ENCODE data around the gene KMT5B. TPM values are rescaled to one million over a fixed set of nuclear protein-coding genes. Genes with fewer than 3 reads are reported as not detected.

KMT5B gene
- total and polyA plus RNA-seq, 2 of the 13 experiments (the other 11 are each of a cell fraction or from before 2014, with no cell fraction given) = 17.6 to 23.7 TPM

DNA sequence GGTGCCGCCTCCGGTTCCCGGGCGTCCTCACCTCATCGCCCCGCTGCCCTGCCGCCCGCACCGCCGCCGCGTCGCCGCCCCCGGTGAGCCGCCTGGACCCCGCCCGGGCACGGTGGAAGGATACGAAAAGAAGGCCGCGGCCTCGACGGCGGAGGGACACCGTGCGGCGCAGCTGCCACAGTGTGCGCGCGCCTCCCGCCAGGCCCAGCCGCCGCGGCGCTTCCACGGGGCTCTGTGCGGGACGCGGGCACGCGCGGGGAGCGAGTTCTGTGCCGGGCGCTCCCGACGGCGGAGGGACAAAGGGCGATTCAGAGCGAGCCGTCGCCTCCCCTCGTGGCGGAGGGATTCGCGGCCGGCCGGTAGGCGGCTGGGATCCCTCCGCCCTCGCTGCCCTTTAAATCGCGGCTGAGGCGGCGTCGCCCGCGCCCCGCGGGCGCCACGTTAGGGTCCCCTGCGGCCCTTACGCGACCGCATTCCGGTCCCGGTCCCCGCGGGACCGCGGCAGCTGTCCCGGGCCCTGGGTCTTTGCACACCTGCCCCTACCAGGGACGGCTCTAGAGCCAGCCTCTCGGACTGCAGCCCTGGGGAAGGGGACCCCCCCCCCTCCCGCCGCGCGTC, 568 bp upstream of the KMT5B start (continued):
- TF ChIP-seq, protein P1, sequence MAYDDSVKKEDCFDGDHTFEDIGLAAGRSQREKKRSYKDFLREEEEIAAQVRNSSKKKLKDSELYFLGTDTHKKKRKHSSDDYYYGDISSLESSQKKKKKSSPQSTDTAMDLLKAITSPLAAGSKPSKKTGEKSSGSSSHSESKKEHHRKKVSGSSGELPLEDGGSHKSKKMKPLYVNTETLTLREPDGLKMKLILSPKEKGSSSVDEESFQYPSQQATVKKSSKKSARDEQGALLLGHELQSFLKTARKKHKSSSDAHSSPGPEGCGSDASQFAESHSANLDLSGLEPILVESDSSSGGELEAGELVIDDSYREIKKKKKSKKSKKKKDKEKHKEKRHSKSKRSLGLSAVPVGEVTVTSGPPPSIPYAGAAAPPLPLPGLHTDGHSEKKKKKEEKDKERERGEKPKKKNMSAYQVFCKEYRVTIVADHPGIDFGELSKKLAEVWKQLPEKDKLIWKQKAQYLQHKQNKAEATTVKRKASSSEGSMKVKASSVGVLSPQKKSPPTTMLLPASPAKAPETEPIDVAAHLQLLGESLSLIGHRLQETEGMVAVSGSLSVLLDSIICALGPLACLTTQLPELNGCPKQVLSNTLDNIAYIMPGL (CRISPR knock-in tag; IDR thresholded peaks at IDR 0.05; ENCODE audit: borderline replicate concordance in 1 of 2, low read depth in 1 of 2) = peak; percentile 63 to 80; a peak in 3 of 4 replicates
- TF ChIP-seq, protein P2, sequence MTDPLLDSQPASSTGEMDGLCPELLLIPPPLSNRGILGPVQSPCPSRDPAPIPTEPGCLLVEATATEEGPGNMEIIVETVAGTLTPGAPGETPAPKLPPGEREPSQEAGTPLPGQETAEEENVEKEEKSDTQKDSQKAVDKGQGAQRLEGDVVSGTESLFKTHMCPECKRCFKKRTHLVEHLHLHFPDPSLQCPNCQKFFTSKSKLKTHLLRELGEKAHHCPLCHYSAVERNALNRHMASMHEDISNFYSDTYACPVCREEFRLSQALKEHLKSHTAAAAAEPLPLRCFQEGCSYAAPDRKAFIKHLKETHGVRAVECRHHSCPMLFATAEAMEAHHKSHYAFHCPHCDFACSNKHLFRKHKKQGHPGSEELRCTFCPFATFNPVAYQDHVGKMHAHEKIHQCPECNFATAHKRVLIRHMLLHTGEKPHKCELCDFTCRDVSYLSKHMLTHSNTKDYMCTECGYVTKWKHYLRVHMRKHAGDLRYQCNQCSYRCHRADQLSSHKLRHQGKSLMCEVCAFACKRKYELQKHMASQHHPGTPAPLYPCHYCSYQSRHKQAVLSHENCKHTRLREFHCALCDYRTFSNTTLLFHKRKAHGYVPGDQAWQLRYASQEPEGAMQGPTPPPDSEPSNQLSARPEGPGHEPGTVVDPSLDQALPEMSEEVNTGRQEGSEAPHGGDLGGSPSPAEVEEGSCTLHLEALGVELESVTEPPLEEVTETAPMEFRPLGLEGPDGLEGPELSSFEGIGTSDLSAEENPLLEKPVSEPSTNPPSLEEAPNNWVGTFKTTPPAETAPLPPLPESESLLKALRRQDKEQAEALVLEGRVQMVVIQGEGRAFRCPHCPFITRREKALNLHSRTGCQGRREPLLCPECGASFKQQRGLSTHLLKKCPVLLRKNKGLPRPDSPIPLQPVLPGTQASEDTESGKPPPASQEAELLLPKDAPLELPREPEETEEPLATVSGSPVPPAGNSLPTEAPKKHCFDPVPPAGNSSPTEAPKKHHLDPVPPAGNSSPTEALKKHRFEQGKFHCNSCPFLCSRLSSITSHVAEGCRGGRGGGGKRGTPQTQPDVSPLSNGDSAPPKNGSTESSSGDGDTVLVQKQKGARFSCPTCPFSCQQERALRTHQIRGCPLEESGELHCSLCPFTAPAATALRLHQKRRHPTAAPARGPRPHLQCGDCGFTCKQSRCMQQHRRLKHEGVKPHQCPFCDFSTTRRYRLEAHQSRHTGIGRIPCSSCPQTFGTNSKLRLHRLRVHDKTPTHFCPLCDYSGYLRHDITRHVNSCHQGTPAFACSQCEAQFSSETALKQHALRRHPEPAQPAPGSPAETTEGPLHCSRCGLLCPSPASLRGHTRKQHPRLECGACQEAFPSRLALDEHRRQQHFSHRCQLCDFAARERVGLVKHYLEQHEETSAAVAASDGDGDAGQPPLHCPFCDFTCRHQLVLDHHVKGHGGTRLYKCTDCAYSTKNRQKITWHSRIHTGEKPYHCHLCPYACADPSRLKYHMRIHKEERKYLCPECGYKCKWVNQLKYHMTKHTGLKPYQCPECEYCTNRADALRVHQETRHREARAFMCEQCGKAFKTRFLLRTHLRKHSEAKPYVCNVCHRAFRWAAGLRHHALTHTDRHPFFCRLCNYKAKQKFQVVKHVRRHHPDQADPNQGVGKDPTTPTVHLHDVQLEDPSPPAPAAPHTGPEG (CRISPR knock-in tag; IDR thresholded peaks at IDR 0.05) = peak; percentile 67; the same call in 1 of the 2 replicates
- TF ChIP-seq ZNF501 (CRISPR knock-in tag; IDR thresholded peaks at IDR 0.05) (peak; percentile 53), SAP130 (CRISPR knock-in tag; IDR thresholded peaks at IDR 0.05; ENCODE audit: low read depth) (peak; percentile 58), THAP11 (CRISPR knock-in tag; IDR thresholded peaks at IDR 0.05) (peak; percentile 73), ZNF781 (CRISPR knock-in tag; IDR thresholded peaks at IDR 0.05; ENCODE audit: borderline replicate concordance, not compliant biosample characterization) (peak; percentile 25), ZNF468 (CRISPR knock-in tag; IDR thresholded peaks at IDR 0.05) (0 out of 2 replicates have a peak, but pooled peaks have one; percentile 63), ZNF510 (CRISPR knock-in tag; IDR thresholded peaks at IDR 0.05; ENCODE audit: low read depth) (no peak), SMYD3 (CRISPR knock-in tag; IDR thresholded peaks at IDR 0.05) (peak; percentile 43; the same call in 1 of the 2 replicates), ZNF333 (CRISPR knock-in tag; IDR thresholded peaks at IDR 0.05; ENCODE audit: borderline replicate concordance) (peak; percentile 59; the same call in 1 of the 2 replicates), ZNF12 (CRISPR knock-in tag; IDR thresholded peaks at IDR 0.05) (peak; percentile 51; the same call in 1 of the 2 replicates), RBM39 (IDR thresholded peaks at IDR 0.05; ENCODE audit: low read depth, low read length, poor library complexity, severe bottlenecking) (peak; percentile 89), CCAR2 (optimal IDR thresholded peaks at IDR 0.05; ENCODE audit: low read depth, low read length) (peak; percentile 28), ZNF766 (CRISPR knock-in tag; IDR thresholded peaks at IDR 0.05; ENCODE audit: borderline replicate concordance) (peak; percentile 68; the same call in 1 of the 2 replicates), POGZ (CRISPR knock-in tag; IDR thresholded peaks at IDR 0.05) (peak; percentile 74), REPIN1 (CRISPR knock-in tag; IDR thresholded peaks at IDR 0.05; ENCODE audit: borderline replicate concordance, low read depth) (peak; percentile 65), ARNT2 (CRISPR knock-in tag; IDR thresholded peaks at IDR 0.05; ENCODE audit: low read depth) (peak; percentile 47; the same call in 1 of the 2 replicates), PHF21A (CRISPR knock-in tag; IDR thresholded peaks at IDR 0.05) (peak; percentile 64; the same call in 1 of the 2 replicates)
- TF ChIP-seq, protein P3, sequence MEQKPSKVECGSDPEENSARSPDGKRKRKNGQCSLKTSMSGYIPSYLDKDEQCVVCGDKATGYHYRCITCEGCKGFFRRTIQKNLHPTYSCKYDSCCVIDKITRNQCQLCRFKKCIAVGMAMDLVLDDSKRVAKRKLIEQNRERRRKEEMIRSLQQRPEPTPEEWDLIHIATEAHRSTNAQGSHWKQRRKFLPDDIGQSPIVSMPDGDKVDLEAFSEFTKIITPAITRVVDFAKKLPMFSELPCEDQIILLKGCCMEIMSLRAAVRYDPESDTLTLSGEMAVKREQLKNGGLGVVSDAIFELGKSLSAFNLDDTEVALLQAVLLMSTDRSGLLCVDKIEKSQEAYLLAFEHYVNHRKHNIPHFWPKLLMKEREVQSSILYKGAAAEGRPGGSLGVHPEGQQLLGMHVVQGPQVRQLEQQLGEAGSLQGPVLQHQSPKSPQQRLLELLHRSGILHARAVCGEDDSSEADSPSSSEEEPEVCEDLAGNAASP (CRISPR knock-in tag; IDR thresholded peaks at IDR 0.05; ENCODE audit: borderline replicate concordance) = 0 out of 2 replicates have a peak, but pooled peaks have one; percentile 15

Measured in HepG2 (cell line).